ENCODE results near the gene ABI3. TPM values are rescaled to one million over a fixed set of nuclear protein-coding genes. Genes with fewer than 3 reads are reported as not detected.

Gene ABI3
- total RNA-seq, 1 experiment from 2014 or later, result not detected

- no peak for DNase-seq
- H3K4me2 ChIP-seq, result no peak overlapping the region
- H3K4me3 ChIP-seq, result no peak overlapping the region
- no peak for TF ChIP-seq EZH2 (IDR thresholded peaks at IDR 0.05; ENCODE audit: low read depth)
- TF ChIP-seq, protein P1, sequence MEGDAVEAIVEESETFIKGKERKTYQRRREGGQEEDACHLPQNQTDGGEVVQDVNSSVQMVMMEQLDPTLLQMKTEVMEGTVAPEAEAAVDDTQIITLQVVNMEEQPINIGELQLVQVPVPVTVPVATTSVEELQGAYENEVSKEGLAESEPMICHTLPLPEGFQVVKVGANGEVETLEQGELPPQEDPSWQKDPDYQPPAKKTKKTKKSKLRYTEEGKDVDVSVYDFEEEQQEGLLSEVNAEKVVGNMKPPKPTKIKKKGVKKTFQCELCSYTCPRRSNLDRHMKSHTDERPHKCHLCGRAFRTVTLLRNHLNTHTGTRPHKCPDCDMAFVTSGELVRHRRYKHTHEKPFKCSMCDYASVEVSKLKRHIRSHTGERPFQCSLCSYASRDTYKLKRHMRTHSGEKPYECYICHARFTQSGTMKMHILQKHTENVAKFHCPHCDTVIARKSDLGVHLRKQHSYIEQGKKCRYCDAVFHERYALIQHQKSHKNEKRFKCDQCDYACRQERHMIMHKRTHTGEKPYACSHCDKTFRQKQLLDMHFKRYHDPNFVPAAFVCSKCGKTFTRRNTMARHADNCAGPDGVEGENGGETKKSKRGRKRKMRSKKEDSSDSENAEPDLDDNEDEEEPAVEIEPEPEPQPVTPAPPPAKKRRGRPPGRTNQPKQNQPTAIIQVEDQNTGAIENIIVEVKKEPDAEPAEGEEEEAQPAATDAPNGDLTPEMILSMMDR (conservative IDR thresholded peaks at IDR 0.05), result no peak
- BruUV-seq (replicated peaks), result no TSS peak
- no peak overlapping the region for H2AFZ ChIP-seq
- ChIA-PET CTCF (no interaction called here), POLR2A (ENCODE audit: unreplicated experiment) (no interaction called here)
- intact Hi-C loops (cut with micrococcal nuclease; ENCODE audit: unreplicated experiment), result no loop called here
- no peaks in the 10 kb centered on the region; the same call in 1 of the 2 replicates for H3K9me3 ChIP-seq (ENCODE audit: insufficient read depth, low read depth)
- H3K4me1 ChIP-seq (replicated peaks; ENCODE audit: insufficient read depth), result peaks cover 11% of the 10 kb centered on the region
- no peak overlapping the region for H3K27ac ChIP-seq
- H4K20me1 ChIP-seq (ENCODE audit: insufficient read depth), result no peaks in the 10 kb centered on the region
- peaks cover 10% of the 10 kb centered on the region; the same call in 1 of the 2 replicates for H3F3A ChIP-seq (ENCODE audit: insufficient read depth, low read depth)
- H3K27me3 ChIP-seq (ENCODE audit: insufficient read depth, low read depth), result peaks cover 28% of the 10 kb centered on the region
- H3K36me3 ChIP-seq (ENCODE audit: low read depth), result no peaks in the 10 kb centered on the region
- H3K9me2 ChIP-seq (ENCODE audit: insufficient read depth), result no peaks in the 10 kb centered on the region
- no peaks in the 10 kb centered on the region for H3K79me2 ChIP-seq (ENCODE audit: low read depth)
Observed at GRCh38 chr17:49200423-49201083, 10.0 kb upstream of the ABI3 start.

DNA sequence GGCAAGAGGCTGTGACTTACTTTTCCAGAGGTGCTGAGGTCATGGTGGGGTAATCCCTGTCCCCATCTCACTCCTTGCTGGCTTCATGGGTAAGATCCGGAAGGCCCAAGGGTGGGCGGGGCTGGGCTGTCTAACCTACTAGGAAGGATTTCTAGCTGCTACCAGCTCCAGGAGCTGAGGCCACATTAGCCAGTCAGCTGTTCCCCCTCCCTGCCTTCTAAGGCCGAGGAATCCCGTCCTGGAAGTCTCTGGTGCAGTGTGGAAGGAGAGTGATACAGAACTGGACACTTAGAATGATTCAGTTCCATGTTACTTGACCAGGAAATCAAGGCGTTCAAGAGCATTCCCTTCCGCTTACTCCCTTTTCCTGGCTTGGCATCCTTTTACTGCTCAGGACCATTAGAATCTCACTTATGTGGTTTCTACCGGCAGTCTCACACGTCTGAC lies 9.0 kb upstream of the ABI3 start:
- Histone ChIP-seq H3K4me2 (no peak overlapping the region), H3K9me2 (ENCODE audit: insufficient read depth) (no peaks in the 10 kb centered on the region), H3K36me3 (ENCODE audit: low read depth) (no peaks in the 10 kb centered on the region), H2AFZ (no peak overlapping the region), H3K4me3 (no peak overlapping the region), H3F3A (ENCODE audit: insufficient read depth, low read depth) (peaks cover 2% of the 10 kb centered on the region; the same call in 1 of the 2 replicates), H3K79me2 (ENCODE audit: low read depth) (no peaks in the 10 kb centered on the region), H4K20me1 (ENCODE audit: insufficient read depth) (no peaks in the 10 kb centered on the region), H3K27me3 (ENCODE audit: insufficient read depth, low read depth) (peaks cover 34% of the 10 kb centered on the region), H3K4me1 (replicated peaks; ENCODE audit: insufficient read depth) (peaks cover 11% of the 10 kb centered on the region), H3K27ac (no peak overlapping the region), H3K9me3 (ENCODE audit: insufficient read depth, low read depth) (no peaks in the 10 kb centered on the region; the same call in 1 of the 2 replicates)
- POLR2A ChIA-PET (ENCODE audit: unreplicated experiment), result no interaction called here
- intact Hi-C loops (cut with micrococcal nuclease; ENCODE audit: unreplicated experiment), result no loop called here
- no TSS peak for BruUV-seq (replicated peaks)
- TF ChIP-seq, protein P1 (conservative IDR thresholded peaks at IDR 0.05), result no peak
- no peak for TF ChIP-seq EZH2 (IDR thresholded peaks at IDR 0.05; ENCODE audit: low read depth)
- CTCF ChIA-PET, result no interaction called here
- no peak for DNase-seq

DNA sequence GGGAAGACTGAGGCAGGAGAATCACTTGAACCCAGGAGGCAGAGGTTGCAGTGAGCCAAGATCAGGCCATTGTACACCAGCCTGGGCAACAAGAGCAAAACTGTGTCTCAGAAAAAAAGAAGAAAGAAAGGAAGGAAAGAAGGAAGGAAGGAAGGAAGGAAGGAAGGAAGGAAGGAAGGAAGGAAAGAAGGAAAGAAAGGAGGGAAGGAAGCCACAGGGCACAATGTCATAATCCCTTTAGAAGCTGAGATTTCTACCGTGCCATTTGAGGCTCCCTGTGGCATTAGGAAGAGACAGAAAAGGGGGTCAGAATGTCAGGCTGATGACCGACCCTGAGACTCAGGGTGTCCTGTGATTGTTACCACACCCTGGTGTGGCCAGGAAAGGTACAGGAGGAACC lies 6.7 kb upstream of the ABI3 start:
- H3K9me2 ChIP-seq (ENCODE audit: insufficient read depth), result no peaks in the 10 kb centered on the region
- no peaks in the 10 kb centered on the region for H4K20me1 ChIP-seq (ENCODE audit: insufficient read depth)
- TF ChIP-seq, protein P1 (conservative IDR thresholded peaks at IDR 0.05), result no peak
- no peak for TF ChIP-seq EZH2 (IDR thresholded peaks at IDR 0.05; ENCODE audit: low read depth)
- no peaks in the 10 kb centered on the region; the same call in 1 of the 2 replicates for H3K9me3 ChIP-seq (ENCODE audit: insufficient read depth, low read depth)
- ChIA-PET CTCF (interaction anchor here (0.7 kb wide), 1 partner anchor 529 kb away, joined by 4 read pairs; no protein-coding TSS in a partner anchor), POLR2A (ENCODE audit: unreplicated experiment) (interaction anchor here (0.7 kb wide), 1 partner anchor 11 kb away, joined by 11 read pairs; no protein-coding TSS in a partner anchor)
- no peaks in the 10 kb centered on the region for H3F3A ChIP-seq (ENCODE audit: insufficient read depth, low read depth)
- no peaks in the 10 kb centered on the region for H3K4me1 ChIP-seq (replicated peaks; ENCODE audit: insufficient read depth)
- no peak for DNase-seq
- H3K36me3 ChIP-seq (ENCODE audit: low read depth), result no peaks in the 10 kb centered on the region
- intact Hi-C loops (cut with micrococcal nuclease; ENCODE audit: unreplicated experiment), result no loop called here
- no peak overlapping the region for H2AFZ ChIP-seq
- H3K79me2 ChIP-seq (ENCODE audit: low read depth), result no peaks in the 10 kb centered on the region
- H3K27ac ChIP-seq, result no peak overlapping the region
- no peak overlapping the region for H3K4me2 ChIP-seq
- no peak overlapping the region for H3K4me3 ChIP-seq
- peaks cover 34% of the 10 kb centered on the region for H3K27me3 ChIP-seq (ENCODE audit: insufficient read depth, low read depth)
- BruUV-seq (replicated peaks), result no TSS peak

All from PC-9 (cell line).